RKO (cell line): ENCODE data around the gene ITGA3.
"Not testable (repeated sequence)": the region's sequence is repeated elsewhere in the genome, so short reads cannot be mapped to it uniquely, and the experiment has no call there.

Experiments used
- DNase-seq: peaks from one replicate; pipeline ENCODE4 v3.0.0-alpha.2; 2016; ENCODE audit warnings: low spot score

ITGA3 gene

GRCh38 chr17:50052241-50052796 lies 3.6 kb upstream of the ITGA3 start:
- DNase-seq = no peak

DNA sequence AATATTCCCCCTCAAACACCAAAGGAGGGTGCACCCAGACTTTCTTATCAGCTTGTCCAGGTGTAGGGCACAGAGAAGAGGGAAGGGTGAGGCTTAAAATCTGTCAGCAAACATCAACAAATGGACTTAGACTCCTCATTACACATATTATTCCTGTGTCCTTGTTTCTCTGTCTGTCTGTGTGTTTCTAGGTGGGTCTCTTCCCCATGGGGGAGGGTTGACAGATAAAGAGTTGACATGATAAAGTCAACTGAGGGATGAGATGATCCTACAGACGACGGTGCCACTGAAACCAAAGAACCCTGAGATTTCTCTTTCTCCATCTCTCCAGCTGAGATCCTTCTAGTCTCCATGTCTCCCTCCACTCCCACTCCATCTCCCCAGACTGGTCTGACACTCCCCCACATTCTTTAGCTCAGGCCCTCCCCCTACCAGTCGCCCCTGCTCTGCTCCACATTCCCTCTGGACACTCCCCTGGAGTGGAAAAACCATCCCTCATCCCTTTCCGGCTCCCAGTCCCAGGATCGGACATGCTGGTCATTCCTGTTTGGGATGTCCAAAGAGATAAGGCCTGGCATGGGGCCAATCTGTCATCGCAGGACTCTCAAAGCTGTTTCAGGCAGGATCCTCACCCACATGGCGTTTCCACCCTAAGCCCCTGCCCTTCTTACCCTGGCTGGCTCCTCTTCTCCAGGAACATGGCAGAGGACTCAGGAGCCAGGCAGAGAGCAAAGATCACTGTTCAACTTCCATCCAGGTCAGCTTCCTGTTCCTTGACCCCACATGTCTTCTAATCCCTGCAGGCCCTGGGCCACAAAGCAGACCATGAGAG lies 2.9 kb upstream of the ITGA3 start:
- no peak for DNase-seq

DNA sequence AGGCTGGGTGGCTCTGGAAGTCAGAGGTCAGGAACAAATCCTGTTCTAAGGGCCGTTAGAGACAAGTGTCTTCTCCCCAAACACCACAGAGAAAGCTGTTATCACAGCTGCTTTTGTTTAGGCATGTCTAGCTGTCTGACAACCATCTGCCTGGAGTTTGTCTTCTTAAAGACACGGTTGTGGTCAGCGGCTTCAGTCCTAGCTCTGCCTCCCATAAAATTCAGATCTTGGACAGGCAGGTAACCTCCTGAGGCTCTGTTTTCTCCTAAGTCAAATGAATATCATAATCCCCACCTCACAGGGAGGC lies 2.3 kb upstream of the ITGA3 start:
- DNase-seq = no peak

- peak; percentile 56 for DNase-seq
Measured at GRCh38 chr17:50055055-50055425, 870 bp upstream of the ITGA3 start.

DNA sequence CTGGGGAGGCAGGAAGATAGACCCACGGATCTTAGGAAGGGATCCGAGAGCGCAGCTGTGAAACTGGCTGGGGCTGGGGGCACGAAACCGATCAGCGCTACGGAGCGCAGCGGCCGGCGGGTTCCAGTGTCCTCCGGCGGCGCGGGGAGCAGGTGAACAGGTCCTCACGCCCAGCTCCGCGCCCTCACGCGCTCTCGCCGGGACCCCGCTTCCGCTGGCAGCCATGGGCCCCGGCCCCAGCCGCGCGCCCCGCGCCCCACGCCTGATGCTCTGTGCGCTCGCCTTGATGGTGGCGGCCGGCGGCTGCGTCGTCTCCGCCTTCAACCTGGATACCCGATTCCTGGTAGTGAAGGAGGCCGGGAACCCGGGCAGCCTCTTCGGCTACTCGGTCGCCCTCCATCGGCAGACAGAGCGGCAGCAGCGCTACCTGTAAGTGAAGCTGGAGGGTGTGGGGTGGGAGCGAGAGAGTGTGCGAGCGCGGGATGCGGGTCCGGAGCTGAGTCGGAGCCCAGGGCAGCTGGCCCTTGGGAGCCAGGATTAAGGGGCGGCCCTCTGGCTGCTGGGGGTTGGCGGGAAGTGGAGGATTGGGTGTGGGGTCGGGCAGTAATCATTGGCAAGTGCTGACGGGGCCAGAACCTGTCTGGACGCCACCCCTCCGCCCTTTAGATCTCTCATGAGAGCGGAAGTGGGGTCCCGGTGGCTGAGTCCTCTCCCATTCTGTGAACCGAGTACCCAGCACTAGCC lies 479 bp downstream of the ITGA3 start:
- DNase-seq = peak; percentile 75

GRCh38 chr17:50056961-50057330 lies 1.0 kb downstream of the ITGA3 start:
- peak; percentile 55 for DNase-seq

GRCh38 chr17:50057521-50057991 lies 1.6 kb downstream of the ITGA3 start:
- DNase-seq = no peak

- no peak for DNase-seq
Measured at GRCh38 chr17:50058296-50058953, 2.5 kb downstream of the ITGA3 start.

- DNase-seq = no peak
Measured at GRCh38 chr17:50059256-50059655, 3.3 kb downstream of the ITGA3 start.

- DNase-seq = no peak
Measured at GRCh38 chr17:50059759-50060273, 3.9 kb downstream of the ITGA3 start.

GRCh38 chr17:50060951-50061712 lies 5.2 kb downstream of the ITGA3 start:
- DNase-seq = no peak

- not testable (repeated sequence) for DNase-seq
Measured at GRCh38 chr17:50061713-50062045, 5.8 kb downstream of the ITGA3 start.

DNA sequence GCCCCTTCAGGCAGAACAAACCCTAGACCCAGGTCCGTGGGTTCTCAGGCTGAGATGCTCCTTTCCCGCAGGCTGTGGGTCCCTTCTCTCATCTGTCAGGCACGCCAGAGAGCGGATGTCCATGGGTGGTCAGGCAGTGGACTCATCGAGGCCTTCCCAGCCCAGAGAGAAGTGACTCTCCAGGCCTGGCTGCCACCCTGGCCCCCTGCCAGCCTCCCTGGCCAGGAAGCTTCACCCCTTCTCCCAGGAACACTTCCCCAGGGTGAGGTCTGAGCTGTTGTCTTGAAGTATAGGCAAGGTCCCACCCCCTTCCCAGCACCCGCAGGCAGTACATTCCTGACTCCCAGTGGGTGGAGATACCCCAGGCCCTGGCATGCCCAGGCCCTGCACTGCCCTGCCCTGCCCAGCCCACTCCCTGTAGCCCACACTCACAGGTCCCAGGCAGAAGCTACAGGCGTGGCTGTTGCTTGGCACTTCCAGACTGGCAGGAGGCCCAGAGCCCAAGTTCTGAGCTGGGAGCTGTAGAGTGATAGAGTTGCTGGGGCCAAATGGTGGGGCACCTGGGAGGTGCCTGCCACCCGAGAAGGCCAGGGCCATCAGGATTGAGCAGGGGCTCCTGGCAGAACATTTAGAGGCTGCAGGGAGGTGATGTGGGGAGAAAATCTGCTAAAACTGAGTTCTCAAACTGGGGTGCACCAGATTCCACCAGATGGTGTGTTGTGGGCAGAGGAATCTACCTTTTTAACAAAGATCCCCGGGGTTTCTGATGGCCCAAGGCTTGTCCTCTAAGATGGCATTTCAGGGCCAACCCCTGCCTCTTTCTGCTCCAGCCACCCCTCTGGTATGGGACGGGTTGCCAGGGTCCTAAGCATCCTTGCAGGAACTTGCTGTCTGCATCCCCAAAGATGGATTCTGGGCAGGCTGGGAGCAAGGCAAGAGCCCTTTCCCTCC lies 6.7 kb downstream of the ITGA3 start:
- no peak for DNase-seq

DNA sequence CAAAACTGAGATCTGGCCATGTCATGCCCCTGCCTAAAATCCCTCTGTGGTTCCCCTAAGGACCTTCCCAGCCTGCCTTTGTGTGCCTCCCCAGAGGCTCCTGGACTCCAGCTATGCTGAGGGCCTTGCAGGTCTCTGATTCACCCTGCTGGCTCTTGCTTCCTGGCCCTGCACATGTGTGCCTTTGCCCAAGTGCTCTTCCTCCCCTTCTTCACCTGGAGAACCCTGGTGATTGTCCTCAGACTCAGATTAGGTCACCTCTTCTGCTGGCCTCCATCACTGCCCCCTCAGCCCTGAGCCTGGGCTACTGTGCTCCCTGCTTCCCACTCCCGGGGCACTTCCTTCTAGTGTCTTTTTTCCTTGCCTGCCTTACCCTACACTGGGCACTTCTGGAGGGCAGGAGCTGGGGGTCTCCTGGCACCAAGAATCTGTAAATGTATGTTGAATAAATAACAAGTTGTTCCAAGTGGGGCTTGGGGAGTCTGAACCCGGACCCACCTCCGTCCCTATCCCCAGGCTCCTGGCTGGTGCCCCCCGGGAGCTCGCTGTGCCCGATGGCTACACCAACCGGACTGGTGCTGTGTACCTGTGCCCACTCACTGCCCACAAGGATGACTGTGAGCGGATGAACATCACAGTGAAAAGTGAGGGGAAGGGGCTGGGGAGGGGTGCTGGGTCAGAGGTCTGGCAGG lies 7.8 kb downstream of the ITGA3 start:
- no peak for DNase-seq

DNA sequence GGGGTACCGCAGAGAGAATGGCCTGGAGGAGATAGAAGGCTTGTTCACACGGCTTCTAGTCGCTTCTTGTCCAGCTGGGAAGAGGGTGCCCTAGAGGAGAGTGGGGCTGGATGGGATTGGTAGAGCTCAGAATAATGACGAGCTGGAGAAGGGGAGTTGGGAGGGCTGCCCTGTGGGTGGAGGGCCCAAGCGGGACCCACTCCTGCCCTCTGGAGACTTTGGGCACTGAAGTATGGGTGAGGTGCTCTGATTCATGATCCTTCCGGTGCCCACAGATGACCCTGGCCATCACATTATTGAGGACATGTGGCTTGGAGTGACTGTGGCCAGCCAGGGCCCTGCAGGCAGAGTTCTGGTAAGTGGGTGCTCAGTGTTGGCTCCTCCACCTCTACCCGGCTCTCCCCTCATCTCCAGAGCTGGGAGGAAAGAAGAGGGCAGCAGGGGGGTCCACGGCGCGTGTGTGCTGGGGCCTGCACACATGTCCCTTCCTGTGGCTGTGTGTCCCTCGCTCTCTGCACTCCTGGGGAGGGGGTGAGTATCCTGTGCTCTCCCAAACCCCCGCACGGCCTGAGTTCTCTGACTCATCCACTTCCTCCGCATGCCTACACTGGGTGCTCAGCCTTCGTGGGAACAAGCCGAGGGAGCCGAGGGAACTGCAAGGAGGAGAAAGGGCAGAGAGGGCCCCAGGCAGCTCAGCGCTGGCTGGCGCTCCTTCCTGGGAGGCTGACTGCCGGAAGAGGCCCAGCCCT lies 8.5 kb downstream of the ITGA3 start:
- peak; percentile 95 for DNase-seq

DNA sequence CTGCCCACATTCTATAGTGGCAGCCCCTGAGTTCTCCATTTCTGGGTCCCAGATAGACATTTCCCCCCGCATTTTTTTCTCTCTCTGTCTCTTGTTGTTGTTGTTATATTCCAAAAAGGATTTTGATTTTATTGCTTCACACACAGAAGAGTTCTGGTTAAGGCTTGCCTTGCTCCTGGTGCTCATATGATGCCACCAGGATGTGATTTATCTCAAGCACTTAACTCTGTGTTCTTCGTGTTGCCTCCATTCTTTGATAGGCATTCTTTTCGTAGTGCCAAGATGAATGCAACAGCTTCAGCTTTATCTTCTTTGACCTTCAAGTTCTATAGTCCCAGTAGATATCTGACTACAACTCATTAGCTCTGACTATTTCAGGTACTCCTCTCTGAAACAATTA lies 9.1 kb downstream of the ITGA3 start:
- no peak for DNase-seq

DNA sequence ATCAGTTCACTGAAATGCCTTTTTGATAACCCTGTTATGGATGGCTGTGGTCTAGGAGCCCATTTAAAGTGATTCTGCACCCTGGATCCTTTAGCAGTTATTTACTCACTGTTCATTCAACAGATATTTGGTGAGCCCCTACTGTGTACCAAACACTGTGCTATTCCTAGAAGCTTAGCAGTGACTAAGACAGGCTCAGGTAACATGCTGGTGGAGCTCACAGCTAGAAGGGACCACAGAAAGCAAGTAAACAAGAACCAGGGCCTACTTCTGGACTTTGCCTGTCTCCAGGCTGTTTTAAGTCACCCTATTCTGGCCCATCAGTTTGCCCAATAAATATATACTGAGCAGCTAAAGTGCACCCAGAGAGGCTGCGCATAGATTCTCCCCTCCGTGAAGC lies 11.1 kb downstream of the ITGA3 start:
- DNase-seq = no peak

DNA sequence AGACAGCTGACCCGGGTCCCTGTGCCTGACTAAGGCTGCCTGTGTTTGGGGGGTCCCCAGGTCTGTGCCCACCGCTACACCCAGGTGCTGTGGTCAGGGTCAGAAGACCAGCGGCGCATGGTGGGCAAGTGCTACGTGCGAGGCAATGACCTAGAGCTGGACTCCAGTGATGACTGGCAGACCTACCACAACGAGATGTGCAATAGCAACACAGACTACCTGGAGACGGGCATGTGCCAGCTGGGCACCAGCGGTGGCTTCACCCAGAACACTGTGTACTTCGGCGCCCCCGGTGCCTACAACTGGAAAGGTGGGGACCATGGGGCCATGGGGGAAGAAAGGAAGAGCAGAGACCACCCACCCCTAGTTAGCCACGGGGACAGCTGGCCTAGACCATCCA lies 12.1 kb downstream of the ITGA3 start:
- DNase-seq = no peak

GRCh38 chr17:50070908-50071680 lies 15.2 kb downstream of the ITGA3 start:
- no peak for DNase-seq
